Heart left ventricle (tissue), 16 donors: ENCODE results near the gene OTOGL. TPM values are rescaled to one million over a fixed set of nuclear protein-coding genes. Genes with fewer than 3 reads are reported as not detected.

ENCODE experiments used
- ATAC-seq, 4 donors: fragments of 200-7000 bp; cut with Tn5 transposase; one replicate each; pipeline ENCODE4 v1.9.1; 2020 to 2022; ENCODE audit warnings: moderate library complexity in 4 of 4, mild to moderate bottlenecking in 3 of 4, moderate number of reproducible peaks in 1 of 4
- DNase-seq, 5 donors: peaks; one replicate each; pipeline ENCODE4 v3.0.0-alpha.2; 2020
- H3K27ac ChIP-seq, 12 donors: fragments of 200-600 bp; sonication (generic) in 4 of 12; one replicate each; pipeline versions ENCODE4 v1.5.0 to v1.8.0; 2016 to 2022; ENCODE audit warnings: mild to moderate bottlenecking in 2 of 12
- H3K27me3 ChIP-seq, 9 donors: fragments of 200-600 bp; sonication (generic) in 2 of 9; one replicate each; pipeline versions ENCODE4 v1.5.1 to v1.8.0; 2016 to 2022; ENCODE audit warnings: mild to moderate bottlenecking in 3 of 9
- H3K36me3 ChIP-seq, 9 donors: fragments of 200-600 bp; sonication (generic) in 2 of 9; one replicate each; pipeline versions ENCODE4 v1.5.0 to v1.8.0; 2018 to 2022; ENCODE audit warnings: mild to moderate bottlenecking in 2 of 9
- H3K4me1 ChIP-seq, 12 donors: fragments of 200-600 bp; sonication (generic) in 4 of 12; one replicate each; pipeline versions ENCODE4 v1.5.0 to v1.8.0; 2016 to 2022; ENCODE audit warnings: mild to moderate bottlenecking in 3 of 12
- H3K4me3 ChIP-seq, 12 donors: fragments of 200-600 bp; sonication (generic) in 4 of 12; one replicate each; pipeline versions ENCODE4 v1.5.0 to v1.8.0; 2017 to 2022; ENCODE audit warnings: mild to moderate bottlenecking in 9 of 12, moderate library complexity in 4 of 12
- H3K9me3 ChIP-seq, 12 donors: fragments of 200-600 bp; sonication (generic) in 4 of 12; one replicate each; pipeline versions ENCODE4 v1.5.0 to v1.8.0; 2016 to 2022; ENCODE audit warnings: mild to moderate bottlenecking in 1 of 12
- POLR2A ChIP-seq, 2 donors: fragments of 450-650 bp; IDR thresholded peaks; one replicate each; pipeline ENCODE4 v1.6.1; 2017; ENCODE audit warnings: antibody characterized with exemption in 2 of 2, mild to moderate bottlenecking in 2 of 2, moderate library complexity in 2 of 2
- WGBS, 4 donors: extraction: QIAGEN DNeasy Blood & Tissue Kit in 2 of 4; methylation state at CpG; one replicate each; pipeline versions ENCODE4 v1.1.5 to v1.1.7; 2013 to 2018; 5-methylcytosine and 5-hydroxymethylcytosine counted together
- intact Hi-C, 10 donors: fragments of 100-400 bp; cut with DNase I; formaldehyde crosslinking; loops; one replicate each; pipeline versions ENCODE4 v1.11.1 to v1.14.2; 2022
- polyA plus RNA-seq, 2 donors: library from polyadenylated mRNA; stranded (reverse); fragments of 200-250 nt; gene quantifications; one replicate each; pipeline ENCODE4 v1.2.3, GENCODE V29; 2013
- total RNA-seq, 9 donors: library from RNA; depleted of rRNA in 2 of 9; stranded (reverse); fragments of >200 nt in 2 of 9; fragmentation: NEBNext Ultra II Directional in 3 of 9; extraction: Animal tissue kit (Norgen Biotek cat#: 25700) in 3 of 9; gene quantifications; one replicate each; pipeline versions ENCODE4 v1.1.0 to v1.2.4, GENCODE V29; 2016 to 2023
- TF ChIP-seq, protein P1 (sequence below), 12 donors: fragments of 200-600 bp; sonication (generic) in 4 of 12; IDR thresholded peaks; one replicate each; pipeline versions ENCODE4 v1.5.0 to v1.8.0; 2018 to 2022; ENCODE audit warnings: antibody characterized with exemption in 12 of 12, mild to moderate bottlenecking in 5 of 12
- donor health status: ischemic (EF 13 %, LVEDD 7.1; RV severe dilation, severe dysfunction).
- donor health status: healthy with polysubstance abuse.
- donor health status: DM: no; HTN: yes; CAD: no.
- donor health status: DM: no; HTN: no; CAD: no.
- donor health status: ischemic (EF 25% LVEDD 6.9; RV normal size, moderate dysfunction).
- donor health status: ischemic (EF 25% LVEDD 5.7; RV mildly dilated, moderate dysfunction).
- donor health status: healthy.
- donor health status: DM: yes; HTN: yes; CAD: no.
- donor health status: ischemic (EF 35%, LVEDD 5.7; RV mildly dilated, moderate dysfunction).
- donor health status: nonischemic (EF 11% LVEDD 7.7; RV severe dilation, severe dysfunction).
- donor health status: DM: yes; HTN: yes; CAD: no.
- donor health status: PGD.
- donor health status: ischemic (EF 29% LVEDD 5.4; RV normal size, mild dysfunction).
- donor health status: nonischemic (EF 23%, LVEDD 6.1; RV moderate dilation, normal function).

The OTOGL gene
- total and polyA plus RNA-seq, 11 donors, result 0.05 to 1.3 (median 0.27) TPM

- Histone ChIP-seq H3K27me3 (no peaks in the 10 kb centered on the region), H3K27ac (peak overlapping the region; percentile 78 to 91 (median 86)), H3K4me3 (no peak overlapping the region), H3K36me3 (no peaks in the 10 kb centered on the region), H3K4me1 (peaks cover 0 to 38% (median 16%) of the 10 kb centered on the region in 12 donors), H3K9me3 (no peaks in the 10 kb centered on the region)
- intact Hi-C loops, result loop anchor here (1.0 to 10.0 kb wide), 14 partner anchors 132 to 782 kb away; partner anchors contain the start of gene PPP1R12A (in 9 of the 10)
- ATAC-seq (peak; percentile 88 to 96 (median 92)), DNase-seq (peak in 3 of 5 donors; percentile 35 to 71 (median 63))
- TF ChIP-seq, protein P1, sequence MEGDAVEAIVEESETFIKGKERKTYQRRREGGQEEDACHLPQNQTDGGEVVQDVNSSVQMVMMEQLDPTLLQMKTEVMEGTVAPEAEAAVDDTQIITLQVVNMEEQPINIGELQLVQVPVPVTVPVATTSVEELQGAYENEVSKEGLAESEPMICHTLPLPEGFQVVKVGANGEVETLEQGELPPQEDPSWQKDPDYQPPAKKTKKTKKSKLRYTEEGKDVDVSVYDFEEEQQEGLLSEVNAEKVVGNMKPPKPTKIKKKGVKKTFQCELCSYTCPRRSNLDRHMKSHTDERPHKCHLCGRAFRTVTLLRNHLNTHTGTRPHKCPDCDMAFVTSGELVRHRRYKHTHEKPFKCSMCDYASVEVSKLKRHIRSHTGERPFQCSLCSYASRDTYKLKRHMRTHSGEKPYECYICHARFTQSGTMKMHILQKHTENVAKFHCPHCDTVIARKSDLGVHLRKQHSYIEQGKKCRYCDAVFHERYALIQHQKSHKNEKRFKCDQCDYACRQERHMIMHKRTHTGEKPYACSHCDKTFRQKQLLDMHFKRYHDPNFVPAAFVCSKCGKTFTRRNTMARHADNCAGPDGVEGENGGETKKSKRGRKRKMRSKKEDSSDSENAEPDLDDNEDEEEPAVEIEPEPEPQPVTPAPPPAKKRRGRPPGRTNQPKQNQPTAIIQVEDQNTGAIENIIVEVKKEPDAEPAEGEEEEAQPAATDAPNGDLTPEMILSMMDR (IDR thresholded peaks at IDR 0.05), result peak; percentile 54 to 92 (median 79)
- no peak for TF ChIP-seq POLR2A (IDR thresholded peaks at IDR 0.05)
- 3 to 9% (median 5%) methylated on average over 2 of the region's 2 CpGs for WGBS, 4 donors
These were observed 87.4 kb downstream of the OTOGL start for GRCh38 chr12:80186727-80187217.

- H3K9me3 ChIP-seq, result no peaks in the 10 kb centered on the region
- no peaks in the 10 kb centered on the region for H3K27me3 ChIP-seq
- ATAC-seq (peak in 3 of 4 donors; percentile 73 to 81 (median 81)), DNase-seq (peak in 4 of 5 donors; percentile 67 to 83 (median 72))
- H3K4me1 ChIP-seq, result peaks cover 0 to 38% (median 16%) of the 10 kb centered on the region in 12 donors
- H3K4me3 ChIP-seq, result no peak overlapping the region
- 0 to 10% (median 5%) methylated on average over 2 of the region's 2 CpGs for WGBS, 4 donors
- TF ChIP-seq, protein P1 (IDR thresholded peaks at IDR 0.05), result no peak
- no peak for TF ChIP-seq POLR2A (IDR thresholded peaks at IDR 0.05)
- intact Hi-C loops, result loop anchor here (2.0 to 10.0 kb wide), 14 partner anchors 133 to 783 kb away; partner anchors contain the start of gene PPP1R12A (in 8 of the 10)
- H3K36me3 ChIP-seq, result no peaks in the 10 kb centered on the region
- H3K27ac ChIP-seq, result peak overlapping the region; percentile 78 to 91 (median 86)
These were observed 88.3 kb downstream of the OTOGL start for GRCh38 chr12:80187660-80188090.

- 52 to 71% (median 63%) methylated on average over 2 of the region's 2 CpGs for WGBS, 4 donors
- DNase-seq, result no peak
- ATAC-seq, result no peak
- TF ChIP-seq, protein P1 (IDR thresholded peaks at IDR 0.05), result no peak
- no peak for TF ChIP-seq POLR2A (IDR thresholded peaks at IDR 0.05)
- intact Hi-C loops, result loop anchor here (2.0 to 10.0 kb wide), 12 partner anchors 134 to 784 kb away; partner anchors contain the start of gene PPP1R12A (in 2 of the 10)
- Histone ChIP-seq H3K36me3 (no peaks in the 10 kb centered on the region), H3K27ac (peak overlapping the region in 11 of 12 donors; percentile 78 to 91 (median 86)), H3K4me1 (peaks cover 0 to 38% (median 16%) of the 10 kb centered on the region in 12 donors), H3K27me3 (no peaks in the 10 kb centered on the region), H3K9me3 (no peaks in the 10 kb centered on the region), H3K4me3 (no peak overlapping the region)
These were observed 89.2 kb downstream of the OTOGL start for GRCh38 chr12:80188576-80188975.

GRCh38 chr12:80189241-80189640, 89.9 kb downstream of the OTOGL start:
- H3K4me3 ChIP-seq, result no peak overlapping the region
- H3K9me3 ChIP-seq, result no peaks in the 10 kb centered on the region
- intact Hi-C loops, result loop anchor here (2.0 to 10.0 kb wide), 12 partner anchors 134 to 784 kb away; partner anchors contain the start of gene PPP1R12A (in 2 of the 10)
- H3K36me3 ChIP-seq, result no peaks in the 10 kb centered on the region
- ATAC-seq (no peak), DNase-seq (no peak)
- H3K4me1 ChIP-seq, result peaks cover 0 to 38% (median 16%) of the 10 kb centered on the region in 12 donors
- H3K27me3 ChIP-seq, result no peaks in the 10 kb centered on the region
- no peak for TF ChIP-seq POLR2A (IDR thresholded peaks at IDR 0.05)
- TF ChIP-seq, protein P1 (IDR thresholded peaks at IDR 0.05), result no peak
- peak overlapping the region in 4 of 12 donors; percentile 85 to 91 (median 89) for H3K27ac ChIP-seq
